HCT116 (cell line): ENCODE results near the gene HRH3. TPM values are rescaled to one million over a fixed set of nuclear protein-coding genes. Genes with fewer than 3 reads are reported as not detected.

Experiments used
- ATAC-seq: fragments of 200-7000 bp; cut with Tn5 transposase; 2 replicates; pipeline ENCODE4 v1.9.1; 2020; ENCODE audit warnings: mild to moderate bottlenecking, moderate library complexity
- BruUV-seq: library from RNA; stranded (reverse); fragments of 400-500 nt; replicated peaks from 2 replicates; lab custom pipeline; 2021; lab: Mats Ljungman, UMichigan
- CTCF ChIA-PET: fragments of 300-600 bp; sonication (Branson Sonifier 250); formaldehyde crosslinking; loops from one replicate; lab custom pipeline; 2021; ENCODE audit warnings: antibody characterized with exemption; lab: Charles Lee
- POLR2A ChIA-PET: fragments of 300-600, 350-600 bp; sonication (Branson Sonifier 250); formaldehyde crosslinking; loops from one replicate; lab custom pipeline; 2021; ENCODE audit warnings: antibody characterized with exemption; lab: Charles Lee
- RAD21 ChIA-PET, 2 experiments: fragments of 300-600 bp; sonication (Branson Sonifier 250); formaldehyde crosslinking; loops; one replicate each; lab custom pipeline; 2023; ENCODE audit warnings: low total read pairs in 2 of 2; ENCODE audit not compliant: uncharacterized antibody in 2 of 2, unreplicated experiment in 2 of 2, low non-redundant PET in 1 of 2; lab: Charles Lee
- DNase-seq: peaks from one replicate; pipeline ENCODE4 v3.0.0-alpha.2; 2010; ENCODE audit warnings: low read depth, low spot score
- H2AFZ ChIP-seq: fragments of 200-600 bp; shearing (Covaris generic), sonication (generic); 2 replicates; pipeline ENCODE4 v1.6.1; 2017; ENCODE audit warnings: low read depth, mixed run types, mixed read lengths, antibody characterized with exemption, low read length; ENCODE audit not compliant: poor library complexity, severe bottlenecking
- H3K27ac ChIP-seq: 2 replicates; pipeline ENCODE4 v1.5.1; 2012; ENCODE audit warnings: low read depth, low read length
- H3K27me3 ChIP-seq: fragments of 200-600 bp; sonication (generic); 2 replicates; pipeline ENCODE4 v1.6.1; 2016; ENCODE audit warnings: mixed run types, low read length, mixed read lengths; ENCODE audit not compliant: insufficient read depth
- H3K36me3 ChIP-seq, 2 experiments: fragments of 200-500 bp in 1 of 2; fragments of 200-600 bp in 1 of 2; sonication (Bioruptor generic) in 1 of 2; sonication (generic) in 1 of 2; 2 replicates each; pipeline versions ENCODE4 v1.5.1 to v1.6.1; 2014 to 2016; ENCODE audit warnings: low read length in 2 of 2, inconsistent platforms in 1 of 2, mixed read lengths in 1 of 2, mixed run types in 1 of 2; ENCODE audit not compliant: insufficient read depth in 2 of 2, control insufficient read depth in 1 of 2
- H3K4me1 ChIP-seq, 2 experiments: fragments of 200-600 bp in 1 of 2; sonication (generic) in 1 of 2; 2 replicates each; pipeline versions ENCODE4 v1.5.1 to v1.6.1; 2012 to 2017; ENCODE audit warnings: low read length in 2 of 2, inconsistent platforms in 1 of 2, mild to moderate bottlenecking in 1 of 2, mixed read lengths in 1 of 2, mixed run types in 1 of 2, moderate library complexity in 1 of 2; ENCODE audit not compliant: insufficient read depth in 2 of 2, control insufficient read depth in 1 of 2
- H3K4me2 ChIP-seq: fragments of 200-600 bp; sonication (generic); 2 replicates; pipeline ENCODE4 v1.6.1; 2017; ENCODE audit warnings: mixed run types, low read length, mixed read lengths
- H3K4me3 ChIP-seq, 2 experiments: fragments of 200-600 bp in 1 of 2; sonication (generic) in 1 of 2; replicated peaks in 1 of 2; 2 replicates each; pipeline ENCODE4 v1.5.1; 2011 to 2016; ENCODE audit warnings: low read length in 2 of 2, control low read depth in 1 of 2, low read depth in 1 of 2, mild to moderate bottlenecking in 1 of 2, mixed read lengths in 1 of 2, mixed run types in 1 of 2
- H3K79me2 ChIP-seq: fragments of 200-600 bp; sonication (generic); 2 replicates; pipeline ENCODE4 v1.6.1; 2017; ENCODE audit warnings: mild to moderate bottlenecking, mixed run types, low read length, moderate library complexity, mixed read lengths; ENCODE audit not compliant: insufficient read depth
- H3K9ac ChIP-seq: fragments of 200-600 bp; sonication (generic); 2 replicates; pipeline ENCODE4 v1.6.1; 2016; ENCODE audit warnings: low read length, mixed read lengths
- H3K9me2 ChIP-seq: fragments of 200-600 bp; sonication (generic), shearing (Covaris generic); 2 replicates; pipeline ENCODE4 v1.6.1; 2017; ENCODE audit warnings: mixed run types, mild to moderate bottlenecking, moderate library complexity; ENCODE audit not compliant: insufficient read depth
- H3K9me3 ChIP-seq, 2 experiments: fragments of 200-500 bp in 1 of 2; fragments of 200-600 bp in 1 of 2; sonication (Bioruptor generic) in 1 of 2; sonication (generic) in 1 of 2; 2 replicates each; pipeline ENCODE4 v1.6.1; 2014 to 2017; ENCODE audit warnings: low read length in 2 of 2, mixed read lengths in 2 of 2, inconsistent platforms in 1 of 2, low read depth in 1 of 2, mild to moderate bottlenecking in 1 of 2, mixed run types in 1 of 2, moderate library complexity in 1 of 2; ENCODE audit not compliant: control insufficient read depth in 1 of 2, insufficient read depth in 1 of 2
- H4K20me1 ChIP-seq: fragments of 200-600 bp; sonication (generic), shearing (Covaris generic); 2 replicates; pipeline ENCODE4 v1.6.1; 2017; ENCODE audit warnings: mixed run types, mild to moderate bottlenecking, moderate library complexity; ENCODE audit not compliant: insufficient read depth
- FOSL1 ChIP-seq: IDR thresholded peaks from 2 replicates; pipeline ENCODE4 v1.6.1; 2012; ENCODE audit warnings: low read depth
- RAD21 ChIP-seq: IDR thresholded peaks from 2 replicates; pipeline ENCODE4 v1.6.1; 2012; ENCODE audit warnings: low read depth, mild to moderate bottlenecking
- SP1 ChIP-seq: IDR thresholded peaks from 2 replicates; pipeline ENCODE4 v1.6.1; 2012; ENCODE audit warnings: low read depth
- YY1 ChIP-seq: IDR thresholded peaks from 2 replicates; pipeline ENCODE4 v1.6.1; 2011; ENCODE audit warnings: low read length, low read depth, moderate library complexity, mild to moderate bottlenecking; ENCODE audit not compliant: insufficient replicate concordance; ENCODE audit errors: extremely low read depth
- intact Hi-C: fragments of 100-400 bp; cut with micrococcal nuclease; formaldehyde crosslinking; loops from 2 replicates; pipeline ENCODE4 v1.10.0; 2022
- total RNA-seq: library from RNA; stranded (reverse); gene quantifications from one replicate; pipeline ENCODE4 v1.2.1, GENCODE V29; 2021; ENCODE audit not compliant: unreplicated experiment
- TF ChIP-seq, protein P1 (sequence below), 3 experiments: fragments of 200-600 bp in 1 of 3; sonication (generic) in 1 of 3; IDR thresholded peaks in 2 of 3; conservative IDR thresholded peaks in 1 of 3; 2 replicates each; pipeline ENCODE4 v1.5.1; 2012 to 2017; ENCODE audit warnings: low read depth in 2 of 3, low read length in 2 of 3, antibody characterized with exemption in 1 of 3, borderline replicate concordance in 1 of 3, control low read depth in 1 of 3, mild to moderate bottlenecking in 1 of 3, mixed read lengths in 1 of 3, mixed run types in 1 of 3, moderate library complexity in 1 of 3; ENCODE audit not compliant: insufficient read depth in 1 of 3
- TF ChIP-seq, protein P2 (sequence below): IDR thresholded peaks from 2 replicates; pipeline ENCODE4 v1.6.1; 2011; ENCODE audit warnings: mild to moderate bottlenecking, low read length, moderate library complexity; ENCODE audit not compliant: insufficient replicate concordance; ENCODE audit errors: extremely low read depth
- TF ChIP-seq, protein P3 (sequence below): IDR thresholded peaks from 2 replicates; pipeline ENCODE4 v1.6.1; 2012

The HRH3 gene
- total RNA-seq, 1 experiment from 2014 or later = not detected

DNA sequence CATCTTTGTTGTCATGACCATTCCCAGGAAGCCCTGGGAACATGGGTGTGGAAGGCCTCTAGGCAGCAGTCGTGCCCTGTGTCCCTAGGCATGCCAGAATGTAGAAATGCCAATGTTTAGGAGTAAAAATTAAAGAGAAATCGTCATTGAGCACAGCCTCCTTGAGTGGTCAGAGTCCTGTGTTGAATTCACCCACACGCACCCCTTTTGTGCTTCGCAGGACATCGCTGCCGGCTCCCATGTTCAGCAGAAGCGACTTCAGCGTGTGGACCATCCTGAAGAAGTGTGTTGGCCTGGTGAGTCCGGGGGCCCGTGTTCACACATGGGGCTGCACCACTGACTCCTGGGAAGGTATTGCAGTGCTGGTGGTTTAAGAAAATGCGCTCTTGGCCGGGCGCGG lies 43.3 kb upstream of the HRH3 start:
- BruUV-seq = no TSS peak
- no peak for DNase-seq

More for the DNA sequence above, 43.3 kb upstream of the HRH3 start:
- ChIA-PET POLR2A (no interaction called here), RAD21 (no interaction called here), CTCF (no interaction called here)
- Histone ChIP-seq H3K79me2 (no peaks in the 10 kb centered on the region), H3K4me1 (no peaks in the 10 kb centered on the region), H3K36me3 (0 out of 4 replicates have a peak, but pooled peaks cover 0 to 2% of the 10 kb centered on the region in 2 experiments), H3K27ac (no peak overlapping the region), H3K9me2 (no peaks in the 10 kb centered on the region), H2AFZ (no peak overlapping the region), H3K27me3 (no peaks in the 10 kb centered on the region), H3K4me3 (no peak overlapping the region), H4K20me1 (no peaks in the 10 kb centered on the region), H3K9me3 (no peaks in the 10 kb centered on the region), H3K9ac (no peak overlapping the region), H3K4me2 (no peak overlapping the region)
- TF ChIP-seq, protein P1, sequence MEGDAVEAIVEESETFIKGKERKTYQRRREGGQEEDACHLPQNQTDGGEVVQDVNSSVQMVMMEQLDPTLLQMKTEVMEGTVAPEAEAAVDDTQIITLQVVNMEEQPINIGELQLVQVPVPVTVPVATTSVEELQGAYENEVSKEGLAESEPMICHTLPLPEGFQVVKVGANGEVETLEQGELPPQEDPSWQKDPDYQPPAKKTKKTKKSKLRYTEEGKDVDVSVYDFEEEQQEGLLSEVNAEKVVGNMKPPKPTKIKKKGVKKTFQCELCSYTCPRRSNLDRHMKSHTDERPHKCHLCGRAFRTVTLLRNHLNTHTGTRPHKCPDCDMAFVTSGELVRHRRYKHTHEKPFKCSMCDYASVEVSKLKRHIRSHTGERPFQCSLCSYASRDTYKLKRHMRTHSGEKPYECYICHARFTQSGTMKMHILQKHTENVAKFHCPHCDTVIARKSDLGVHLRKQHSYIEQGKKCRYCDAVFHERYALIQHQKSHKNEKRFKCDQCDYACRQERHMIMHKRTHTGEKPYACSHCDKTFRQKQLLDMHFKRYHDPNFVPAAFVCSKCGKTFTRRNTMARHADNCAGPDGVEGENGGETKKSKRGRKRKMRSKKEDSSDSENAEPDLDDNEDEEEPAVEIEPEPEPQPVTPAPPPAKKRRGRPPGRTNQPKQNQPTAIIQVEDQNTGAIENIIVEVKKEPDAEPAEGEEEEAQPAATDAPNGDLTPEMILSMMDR (IDR thresholded peaks at IDR 0.05 in 2 of 3, conservative IDR thresholded peaks at IDR 0.05 in 1 of 3; ENCODE audit: borderline replicate concordance in 1 of 3, insufficient read depth in 1 of 3, low read depth in 2 of 3, low read length in 2 of 3) = no peak
- TF ChIP-seq, protein P2, sequence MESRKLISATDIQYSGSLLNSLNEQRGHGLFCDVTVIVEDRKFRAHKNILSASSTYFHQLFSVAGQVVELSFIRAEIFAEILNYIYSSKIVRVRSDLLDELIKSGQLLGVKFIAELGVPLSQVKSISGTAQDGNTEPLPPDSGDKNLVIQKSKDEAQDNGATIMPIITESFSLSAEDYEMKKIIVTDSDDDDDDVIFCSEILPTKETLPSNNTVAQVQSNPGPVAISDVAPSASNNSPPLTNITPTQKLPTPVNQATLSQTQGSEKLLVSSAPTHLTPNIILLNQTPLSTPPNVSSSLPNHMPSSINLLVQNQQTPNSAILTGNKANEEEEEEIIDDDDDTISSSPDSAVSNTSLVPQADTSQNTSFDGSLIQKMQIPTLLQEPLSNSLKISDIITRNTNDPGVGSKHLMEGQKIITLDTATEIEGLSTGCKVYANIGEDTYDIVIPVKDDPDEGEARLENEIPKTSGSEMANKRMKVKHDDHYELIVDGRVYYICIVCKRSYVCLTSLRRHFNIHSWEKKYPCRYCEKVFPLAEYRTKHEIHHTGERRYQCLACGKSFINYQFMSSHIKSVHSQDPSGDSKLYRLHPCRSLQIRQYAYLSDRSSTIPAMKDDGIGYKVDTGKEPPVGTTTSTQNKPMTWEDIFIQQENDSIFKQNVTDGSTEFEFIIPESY = no peak
- TF ChIP-seq, protein P3, sequence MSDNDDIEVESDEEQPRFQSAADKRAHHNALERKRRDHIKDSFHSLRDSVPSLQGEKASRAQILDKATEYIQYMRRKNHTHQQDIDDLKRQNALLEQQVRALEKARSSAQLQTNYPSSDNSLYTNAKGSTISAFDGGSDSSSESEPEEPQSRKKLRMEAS = no peak
- no peak for TF ChIP-seq YY1
- no peak for TF ChIP-seq FOSL1
- no peak for TF ChIP-seq SP1
- TF ChIP-seq RAD21 = no peak
- intact Hi-C loops = no loop called here
- ATAC-seq = no peak
